ENCODE data around the gene GPC6.

DNA sequence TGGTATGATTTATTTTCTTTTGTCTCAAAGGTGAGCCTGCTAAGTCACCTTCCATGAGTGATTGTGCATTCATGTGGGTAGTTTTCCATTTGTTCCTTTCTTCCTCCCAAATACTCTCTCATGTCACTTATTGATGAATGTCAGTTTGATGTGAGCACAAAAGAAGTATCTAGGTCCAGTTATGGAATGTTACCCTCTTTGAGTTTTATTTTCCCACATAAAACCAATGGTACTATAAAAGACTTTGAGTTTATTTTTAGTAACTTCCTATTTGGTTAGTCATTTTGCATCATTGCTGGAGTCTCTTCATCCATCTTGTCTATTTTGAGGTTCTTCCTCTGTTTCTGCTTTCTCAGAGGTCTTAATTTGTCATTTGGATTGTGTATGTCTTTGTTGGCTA, 321.3 kb downstream of the GPC6 start:
- TF ChIP-seq, protein P1, sequence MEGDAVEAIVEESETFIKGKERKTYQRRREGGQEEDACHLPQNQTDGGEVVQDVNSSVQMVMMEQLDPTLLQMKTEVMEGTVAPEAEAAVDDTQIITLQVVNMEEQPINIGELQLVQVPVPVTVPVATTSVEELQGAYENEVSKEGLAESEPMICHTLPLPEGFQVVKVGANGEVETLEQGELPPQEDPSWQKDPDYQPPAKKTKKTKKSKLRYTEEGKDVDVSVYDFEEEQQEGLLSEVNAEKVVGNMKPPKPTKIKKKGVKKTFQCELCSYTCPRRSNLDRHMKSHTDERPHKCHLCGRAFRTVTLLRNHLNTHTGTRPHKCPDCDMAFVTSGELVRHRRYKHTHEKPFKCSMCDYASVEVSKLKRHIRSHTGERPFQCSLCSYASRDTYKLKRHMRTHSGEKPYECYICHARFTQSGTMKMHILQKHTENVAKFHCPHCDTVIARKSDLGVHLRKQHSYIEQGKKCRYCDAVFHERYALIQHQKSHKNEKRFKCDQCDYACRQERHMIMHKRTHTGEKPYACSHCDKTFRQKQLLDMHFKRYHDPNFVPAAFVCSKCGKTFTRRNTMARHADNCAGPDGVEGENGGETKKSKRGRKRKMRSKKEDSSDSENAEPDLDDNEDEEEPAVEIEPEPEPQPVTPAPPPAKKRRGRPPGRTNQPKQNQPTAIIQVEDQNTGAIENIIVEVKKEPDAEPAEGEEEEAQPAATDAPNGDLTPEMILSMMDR (IDR thresholded peaks at IDR 0.05) = no peak
- no peak for TF ChIP-seq POLR2A (IDR thresholded peaks at IDR 0.05)

Measured in vagina (tissue), 2 donors.